ENCODE measurements around the gene UBALD2.
"Not testable (repeated sequence)": the region's sequence is repeated elsewhere in the genome, so short reads cannot be mapped to it uniquely, and the experiment has no call there.

Gene UBALD2

DNA sequence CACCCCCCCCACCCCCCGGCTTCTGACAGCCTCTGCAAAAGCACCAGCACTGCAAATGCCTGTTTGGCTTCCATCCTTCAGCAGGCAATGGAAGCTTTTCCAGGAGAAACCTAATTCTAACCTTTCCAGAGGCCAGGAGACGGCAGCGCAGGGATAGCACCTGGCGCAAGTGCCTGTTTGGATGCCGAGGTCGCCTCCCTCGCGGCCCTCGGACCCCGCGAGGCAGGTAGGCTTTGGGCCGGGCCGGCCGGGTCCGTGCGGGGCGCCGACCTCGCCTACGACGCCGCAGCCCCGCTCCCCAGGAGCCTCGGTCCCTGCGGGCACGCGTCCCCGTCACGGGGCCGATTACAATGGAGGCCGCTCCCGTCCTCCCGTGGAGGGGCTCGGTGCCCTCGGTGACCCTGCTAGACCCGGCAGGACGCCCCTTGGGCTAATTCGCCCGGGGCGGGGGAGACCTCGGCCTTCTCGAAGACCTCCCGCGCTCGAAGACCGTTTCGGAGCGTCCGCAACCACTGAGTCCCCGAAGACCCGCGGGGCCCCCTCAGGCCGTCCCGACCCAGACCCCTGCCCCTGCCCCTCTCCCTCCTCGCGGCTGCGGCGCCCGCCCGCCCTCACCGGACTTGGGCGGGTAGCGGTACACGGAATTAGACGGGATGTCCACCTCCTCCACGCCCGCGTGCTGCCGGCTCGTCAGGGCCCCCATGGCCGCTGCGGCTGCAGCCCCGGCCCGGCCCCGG is 25.4 kb upstream of the UBALD2 start:
- peak overlapping the region; percentile 46 for H3K4me3 ChIP-seq (ENCODE audit: low read depth, low read length)

DNA sequence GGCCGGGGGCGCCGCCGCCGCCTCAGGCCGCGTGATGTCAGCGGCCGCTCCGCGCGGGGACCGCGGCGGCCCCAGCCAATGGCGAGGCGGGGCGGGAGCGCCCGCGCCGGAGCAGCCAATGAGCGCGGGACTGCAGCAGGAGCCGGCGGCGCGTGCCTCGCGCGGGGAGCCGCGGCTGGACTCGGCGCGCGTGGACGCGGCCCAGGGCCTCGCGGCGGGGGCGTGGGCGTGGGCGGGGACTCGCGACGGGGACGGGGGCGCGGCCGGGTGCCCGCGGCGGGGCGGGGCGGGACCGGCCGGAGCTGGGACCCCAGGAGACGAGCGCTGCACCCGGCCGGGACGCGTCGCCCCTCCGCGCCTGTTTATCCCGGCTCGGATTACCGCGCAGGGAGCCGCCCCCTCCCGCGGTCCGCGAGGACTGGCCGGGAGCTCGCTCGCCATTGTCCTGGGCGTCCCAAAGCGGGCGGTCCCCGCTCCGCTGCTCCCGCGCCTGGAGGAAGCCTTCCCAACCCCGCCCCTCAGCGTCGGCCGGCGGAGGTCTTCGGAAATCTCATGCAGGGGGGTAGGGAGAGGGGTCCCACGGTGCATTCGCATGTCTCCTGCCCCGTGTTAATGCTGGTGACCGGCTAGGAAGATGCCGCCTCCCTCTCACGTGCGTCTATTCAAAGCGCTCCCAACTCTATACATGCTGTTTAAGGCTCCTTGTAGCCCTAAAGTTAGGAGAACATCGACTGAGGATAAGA is 24.5 kb upstream of the UBALD2 start, which contains the start of gene RNF157:
TSS of gene RNF157 (minus strand) at position 33 of the 743 bp plus-strand sequence. CDS start 253 bp downstream, outside the sequence.
- H3K4me3 ChIP-seq (ENCODE audit: low read depth, low read length), result peak within 1 kb of the TSS; percentile 62
- TF ChIP-seq, protein P1, sequence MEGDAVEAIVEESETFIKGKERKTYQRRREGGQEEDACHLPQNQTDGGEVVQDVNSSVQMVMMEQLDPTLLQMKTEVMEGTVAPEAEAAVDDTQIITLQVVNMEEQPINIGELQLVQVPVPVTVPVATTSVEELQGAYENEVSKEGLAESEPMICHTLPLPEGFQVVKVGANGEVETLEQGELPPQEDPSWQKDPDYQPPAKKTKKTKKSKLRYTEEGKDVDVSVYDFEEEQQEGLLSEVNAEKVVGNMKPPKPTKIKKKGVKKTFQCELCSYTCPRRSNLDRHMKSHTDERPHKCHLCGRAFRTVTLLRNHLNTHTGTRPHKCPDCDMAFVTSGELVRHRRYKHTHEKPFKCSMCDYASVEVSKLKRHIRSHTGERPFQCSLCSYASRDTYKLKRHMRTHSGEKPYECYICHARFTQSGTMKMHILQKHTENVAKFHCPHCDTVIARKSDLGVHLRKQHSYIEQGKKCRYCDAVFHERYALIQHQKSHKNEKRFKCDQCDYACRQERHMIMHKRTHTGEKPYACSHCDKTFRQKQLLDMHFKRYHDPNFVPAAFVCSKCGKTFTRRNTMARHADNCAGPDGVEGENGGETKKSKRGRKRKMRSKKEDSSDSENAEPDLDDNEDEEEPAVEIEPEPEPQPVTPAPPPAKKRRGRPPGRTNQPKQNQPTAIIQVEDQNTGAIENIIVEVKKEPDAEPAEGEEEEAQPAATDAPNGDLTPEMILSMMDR (IDR thresholded peaks at IDR 0.05; ENCODE audit: low read depth, low read length), result no peak

More for the DNA sequence above, 25.4 kb upstream of the UBALD2 start:
- TF ChIP-seq, protein P1 (IDR thresholded peaks at IDR 0.05; ENCODE audit: low read depth, low read length), result no peak

DNA sequence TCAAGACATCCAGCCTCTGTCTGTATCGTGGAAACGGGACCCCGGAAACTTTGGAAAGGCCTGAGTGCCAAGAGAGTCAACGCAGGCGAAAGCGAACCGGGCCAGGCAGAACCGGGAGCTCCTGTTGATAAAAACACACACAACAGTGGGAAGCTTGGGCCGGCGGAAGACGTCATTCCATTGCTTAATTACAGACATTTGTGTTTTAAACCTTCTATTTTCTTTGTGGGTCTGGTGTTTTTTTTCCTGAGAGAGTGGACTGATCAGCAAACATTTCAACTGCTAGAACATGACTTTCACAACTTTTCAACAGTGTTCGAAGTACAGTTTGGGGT is 24.0 kb upstream of the UBALD2 start:
- TF ChIP-seq, protein P1 (IDR thresholded peaks at IDR 0.05; ENCODE audit: low read depth, low read length), result no peak
- peak overlapping the region; percentile 62 for H3K4me3 ChIP-seq (ENCODE audit: low read depth, low read length)

DNA sequence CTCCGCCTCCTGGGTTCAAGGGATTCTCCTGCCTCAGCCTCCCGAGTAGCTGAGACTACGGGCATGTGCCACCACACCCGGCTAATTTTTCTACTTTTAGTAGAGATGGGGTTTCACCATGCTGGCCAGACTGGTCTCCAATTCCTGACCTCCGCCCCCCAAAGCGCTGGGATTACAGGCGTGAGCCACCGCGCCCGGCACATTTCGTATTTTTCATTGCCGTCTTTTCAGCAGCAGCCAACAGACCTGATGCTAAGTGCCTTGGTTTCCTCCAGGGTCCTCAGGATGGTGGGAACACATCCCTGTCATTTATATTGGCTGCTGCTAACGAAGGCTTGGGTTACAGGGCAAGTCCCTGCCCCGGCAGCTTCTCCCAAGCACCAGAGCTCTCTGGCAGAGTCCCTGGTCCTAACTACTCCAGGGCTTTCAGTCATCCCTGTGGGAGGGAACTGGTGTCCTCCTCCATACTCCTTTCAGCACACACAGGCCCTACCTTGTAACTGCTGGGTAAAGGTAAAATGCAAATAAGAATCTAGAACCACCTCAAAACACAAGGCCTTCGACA is 23.4 kb upstream of the UBALD2 start:
- TF ChIP-seq, protein P1 (IDR thresholded peaks at IDR 0.05; ENCODE audit: low read depth, low read length), result no peak
- no peak overlapping the region; the same call in 1 of the 2 replicates for H3K4me3 ChIP-seq (ENCODE audit: low read depth, low read length)

DNA sequence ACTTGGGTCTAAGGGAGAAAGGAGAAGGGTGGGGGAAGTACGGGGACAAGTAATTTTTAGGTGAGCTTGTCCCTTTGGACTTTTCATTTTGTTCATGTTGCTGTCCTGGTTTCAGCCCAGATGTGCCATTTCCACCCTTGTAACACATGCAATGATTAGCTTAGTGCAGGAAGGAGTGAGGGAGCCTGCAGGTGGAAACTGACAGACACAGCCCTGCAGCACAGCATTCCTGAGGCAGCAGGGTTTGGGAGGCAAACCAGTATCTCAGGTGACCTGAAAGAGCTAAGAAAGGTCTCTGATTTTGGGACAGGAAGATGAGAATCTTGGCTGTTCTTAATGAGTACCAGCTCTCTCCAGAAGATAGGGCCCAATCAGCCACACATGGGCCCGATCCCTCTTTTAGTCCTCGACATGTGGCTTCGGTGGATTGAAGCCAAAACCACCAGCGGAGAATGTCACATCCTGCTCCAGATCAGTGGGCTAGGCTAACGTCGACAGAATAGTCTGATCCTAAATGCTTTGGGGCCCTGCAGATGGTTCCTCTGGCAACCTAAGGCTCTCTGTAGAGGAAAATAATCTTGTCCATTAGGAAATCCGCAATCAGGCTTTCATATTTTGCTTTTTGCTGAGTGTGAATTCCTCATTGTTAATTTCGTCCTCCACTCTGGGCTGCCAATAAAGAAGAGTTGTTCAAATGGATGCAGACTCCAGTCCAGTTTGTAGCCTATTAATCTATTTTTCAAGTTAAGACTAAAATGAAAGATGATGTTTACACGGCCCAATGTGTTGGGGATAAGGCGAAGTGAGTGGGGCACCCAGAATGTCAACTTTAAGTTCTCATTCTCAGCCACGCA is 21.1 kb upstream of the UBALD2 start:
- TF ChIP-seq, protein P1 (IDR thresholded peaks at IDR 0.05; ENCODE audit: low read depth, low read length), result no peak
- no peak overlapping the region for H3K4me3 ChIP-seq (ENCODE audit: low read depth, low read length)

DNA sequence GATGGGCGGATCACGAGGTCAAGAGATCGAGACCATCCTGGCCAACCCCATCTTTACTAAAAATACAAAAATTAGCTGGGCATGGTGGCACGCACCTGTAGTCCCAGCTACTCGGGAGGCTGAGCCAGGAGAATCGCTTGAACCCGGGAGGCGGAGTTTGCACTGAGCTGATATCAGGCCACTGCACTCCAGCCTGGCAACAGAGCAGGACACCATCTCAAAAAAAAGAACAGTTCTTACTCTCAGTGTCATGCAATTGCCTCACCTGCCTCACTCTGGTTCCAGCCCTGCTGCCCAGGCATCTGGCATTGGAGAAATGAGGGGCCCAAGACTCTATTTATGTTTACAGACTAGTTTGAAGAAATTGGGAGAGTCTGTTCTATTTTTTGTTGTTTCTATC is 20.4 kb upstream of the UBALD2 start:
- H3K4me3 ChIP-seq (ENCODE audit: low read depth, low read length), result not testable (repeated sequence)
